Measurements from ENCODE around the gene LARGE1. TPM values are rescaled to one million over a fixed set of nuclear protein-coding genes. Genes with fewer than 3 reads are reported as not detected.
A peak's percentile ranks its signal among the peaks of the same experiment; 100 is the strongest.

The LARGE1 gene
- polyA plus RNA-seq, 3 donors: 0.05 to 0.13 TPM; not detected in 1

DNA sequence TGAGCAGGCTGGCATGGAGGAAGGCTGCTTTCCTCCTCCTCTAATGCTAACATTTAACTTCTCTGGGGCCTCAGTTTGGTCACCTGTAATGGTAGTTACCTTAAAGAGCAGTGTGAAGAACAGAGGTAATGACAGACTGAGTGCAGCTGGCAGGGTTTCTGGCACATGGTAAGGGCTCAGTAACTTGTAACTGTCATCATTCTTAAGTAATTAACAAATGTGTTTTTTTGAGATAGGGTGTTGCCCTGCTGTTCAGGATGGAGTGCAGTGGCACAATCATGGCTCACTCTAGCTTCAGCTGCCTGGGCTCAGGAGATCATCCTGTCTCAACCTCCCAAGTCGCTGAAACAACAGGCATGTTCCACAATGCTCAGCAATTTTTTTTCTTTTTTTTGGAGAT, 620.1 kb downstream of the LARGE1 start:
- DNase-seq: no peak
- Mint-ChIP-seq H3K27me3 (ENCODE audit: low read depth in 3 of 3) (peaks cover 0 to 3% (median 1%) of the 10 kb centered on the region in 3 donors), H3K4me1 (peaks cover 9% of the 10 kb centered on the region), H3K9me3 (no peaks in the 10 kb centered on the region), H3K27ac (no peak overlapping the region), H3K4me3 (no peak overlapping the region), H3K36me3 (no peaks in the 10 kb centered on the region)
- no peaks in the 10 kb centered on the region for H3K27me3 ChIP-seq (ENCODE audit: control insufficient read depth in 2 of 2, insufficient read depth in 2 of 2, low read length in 2 of 2)
- H2AFZ ChIP-seq (ENCODE audit: insufficient read depth, low read depth, low read length, poor library complexity, severe bottlenecking): no peak overlapping the region
- WGBS (ENCODE audit: insufficient coverage): 50% methylated on average over 1 of the region's 1 CpG
- H3K4me2 ChIP-seq (replicated peaks; ENCODE audit: extremely low read depth, low read length, poor library complexity, severe bottlenecking): no peak overlapping the region
- intact Hi-C loops (cut with micrococcal nuclease): loop anchor here in 1 of 2 donors (5.0 kb wide), 1 partner anchor 1722 kb away; no protein-coding TSS in a partner anchor
- H3K4me1 ChIP-seq (ENCODE audit: control insufficient read depth in 1 of 2, insufficient read depth in 2 of 2, low read length in 2 of 2): peaks cover 4 to 6% of the 10 kb centered on the region in 2 donors
- H3K36me3 ChIP-seq (replicated peaks in 1 of 2; ENCODE audit: control insufficient read depth in 1 of 2, insufficient read depth in 2 of 2, low read length in 2 of 2): no peaks in the 10 kb centered on the region
- H4K20me1 ChIP-seq (ENCODE audit: insufficient read depth, low read length): no peaks in the 10 kb centered on the region
- no peaks in the 10 kb centered on the region for H3K9me3 ChIP-seq (replicated peaks in 1 of 2; ENCODE audit: control insufficient read depth in 1 of 2, insufficient read depth in 1 of 2, low read length in 2 of 2)
- TF ChIP-seq, protein P1, sequence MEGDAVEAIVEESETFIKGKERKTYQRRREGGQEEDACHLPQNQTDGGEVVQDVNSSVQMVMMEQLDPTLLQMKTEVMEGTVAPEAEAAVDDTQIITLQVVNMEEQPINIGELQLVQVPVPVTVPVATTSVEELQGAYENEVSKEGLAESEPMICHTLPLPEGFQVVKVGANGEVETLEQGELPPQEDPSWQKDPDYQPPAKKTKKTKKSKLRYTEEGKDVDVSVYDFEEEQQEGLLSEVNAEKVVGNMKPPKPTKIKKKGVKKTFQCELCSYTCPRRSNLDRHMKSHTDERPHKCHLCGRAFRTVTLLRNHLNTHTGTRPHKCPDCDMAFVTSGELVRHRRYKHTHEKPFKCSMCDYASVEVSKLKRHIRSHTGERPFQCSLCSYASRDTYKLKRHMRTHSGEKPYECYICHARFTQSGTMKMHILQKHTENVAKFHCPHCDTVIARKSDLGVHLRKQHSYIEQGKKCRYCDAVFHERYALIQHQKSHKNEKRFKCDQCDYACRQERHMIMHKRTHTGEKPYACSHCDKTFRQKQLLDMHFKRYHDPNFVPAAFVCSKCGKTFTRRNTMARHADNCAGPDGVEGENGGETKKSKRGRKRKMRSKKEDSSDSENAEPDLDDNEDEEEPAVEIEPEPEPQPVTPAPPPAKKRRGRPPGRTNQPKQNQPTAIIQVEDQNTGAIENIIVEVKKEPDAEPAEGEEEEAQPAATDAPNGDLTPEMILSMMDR (IDR thresholded peaks at IDR 0.05): no peak
- H3K9ac ChIP-seq (ENCODE audit: insufficient read depth, low read length, poor library complexity, severe bottlenecking): no peak overlapping the region
- H3K4me3 ChIP-seq (replicated peaks in 1 of 3; ENCODE audit: low read depth in 2 of 3, low read length in 3 of 3): no peak overlapping the region
- H3K79me2 ChIP-seq (ENCODE audit: insufficient read depth, low read length): no peaks in the 10 kb centered on the region
- no peak overlapping the region for H3K27ac ChIP-seq (ENCODE audit: low read depth in 1 of 2, low read length in 2 of 2)

- Histone ChIP-seq H3K27me3 (ENCODE audit: control insufficient read depth in 2 of 2, insufficient read depth in 2 of 2, low read length in 2 of 2) (no peaks in the 10 kb centered on the region), H3K79me2 (ENCODE audit: insufficient read depth, low read length) (no peaks in the 10 kb centered on the region), H2AFZ (ENCODE audit: insufficient read depth, low read depth, low read length, poor library complexity, severe bottlenecking) (no peak overlapping the region), H3K36me3 (replicated peaks in 1 of 2; ENCODE audit: control insufficient read depth in 1 of 2, insufficient read depth in 2 of 2, low read length in 2 of 2) (no peaks in the 10 kb centered on the region), H3K4me3 (replicated peaks in 1 of 3; ENCODE audit: low read depth in 2 of 3, low read length in 3 of 3) (no peak overlapping the region), H4K20me1 (ENCODE audit: insufficient read depth, low read length) (no peaks in the 10 kb centered on the region), H3K9me3 (replicated peaks in 1 of 2; ENCODE audit: control insufficient read depth in 1 of 2, insufficient read depth in 1 of 2, low read length in 2 of 2) (no peaks in the 10 kb centered on the region), H3K9ac (ENCODE audit: insufficient read depth, low read length, poor library complexity, severe bottlenecking) (no peak overlapping the region), H3K27ac (ENCODE audit: low read depth in 1 of 2, low read length in 2 of 2) (no peak overlapping the region), H3K4me2 (replicated peaks; ENCODE audit: extremely low read depth, low read length, poor library complexity, severe bottlenecking) (peak overlapping the region; percentile 24), H3K4me1 (ENCODE audit: control insufficient read depth in 1 of 2, insufficient read depth in 2 of 2, low read length in 2 of 2) (peaks cover 4 to 6% of the 10 kb centered on the region in 2 donors)
- DNase-seq: peak in 2 of 3 donors; percentile 16 to 19
- H3K36me3 Mint-ChIP-seq: no peaks in the 10 kb centered on the region
- intact Hi-C loops (cut with micrococcal nuclease): no loop called here
- H3K4me1 Mint-ChIP-seq: peaks cover 9% of the 10 kb centered on the region
- TF ChIP-seq, protein P1 (IDR thresholded peaks at IDR 0.05): no peak
- peak overlapping the region in 1 of 2 donors; percentile 21 for H3K4me3 Mint-ChIP-seq
- peak overlapping the region in 1 of 7 donors; percentile 9 for H3K27ac Mint-ChIP-seq
- H3K9me3 Mint-ChIP-seq: peaks cover 0 to 3% (median 0%) of the 10 kb centered on the region in 7 donors
- WGBS (ENCODE audit: insufficient coverage): no CpG with 5 or more reads among the region's 7 CpGs
- peaks cover 0 to 1% (median 0%) of the 10 kb centered on the region in 3 donors for H3K27me3 Mint-ChIP-seq (ENCODE audit: low read depth in 3 of 3)
Measured at GRCh38 chr22:33299245-33299956, 620.9 kb downstream of the LARGE1 start.
